GM12878 (cell line): ENCODE measurements around the gene ADM.

Experiments
- BCL11A ChIP-seq: IDR thresholded peaks from 2 replicates; pipeline ENCODE4 v1.6.1; 2011; ENCODE audit warnings: low read depth, low read length
- CTCF ChIP-seq, 3 experiments: IDR thresholded peaks in 2 of 3; conservative IDR thresholded peaks in 1 of 3; 2 replicates each; pipeline ENCODE4 v1.5.1; 2011; ENCODE audit warnings: low read depth in 3 of 3, low read length in 3 of 3, mild to moderate bottlenecking in 3 of 3, control low read depth in 2 of 3, moderate library complexity in 2 of 3, inconsistent platforms in 1 of 3, mixed read lengths in 1 of 3; ENCODE audit not compliant: control insufficient read depth in 2 of 3, insufficient read depth in 1 of 3; ENCODE audit errors: extremely low read depth in 1 of 3
- E2F4 ChIP-seq: IDR thresholded peaks from 2 replicates; pipeline ENCODE4 v1.6.1; 2012; ENCODE audit warnings: low read depth, low read length, improper control_type of control experiment
- NR2C1 ChIP-seq: fragments of 450-650 bp; IDR thresholded peaks from 2 replicates; pipeline ENCODE4 v1.6.1; 2017; ENCODE audit warnings: antibody characterized with exemption, mild to moderate bottlenecking, moderate library complexity
- NR2F1 ChIP-seq: fragments of 450-650 bp; conservative IDR thresholded peaks from 2 replicates; pipeline ENCODE4 v1.6.1; 2017; ENCODE audit warnings: mild to moderate bottlenecking
- POLR2AphosphoS5 ChIP-seq: IDR thresholded peaks from 2 replicates; pipeline ENCODE4 v1.6.1; 2011; ENCODE audit warnings: mild to moderate bottlenecking, low read length, inconsistent platforms
- ZBTB11 ChIP-seq: fragments of 450-650 bp; formaldehyde crosslinking; IDR thresholded peaks from 2 replicates; pipeline ENCODE4 v1.5.0; 2022; ENCODE audit warnings: mild to moderate bottlenecking, missing genetic modification characterization
- ZNF274 ChIP-seq: IDR thresholded peaks from one replicate; pipeline ENCODE4 v1.8.0; 2011; ENCODE audit not compliant: insufficient read length, insufficient read depth
- TF ChIP-seq, protein P1 (sequence below): IDR thresholded peaks from 2 replicates; pipeline ENCODE4 v1.6.1; 2011; ENCODE audit warnings: low read depth, low read length, improper control_type of control experiment, borderline replicate concordance

DNA sequence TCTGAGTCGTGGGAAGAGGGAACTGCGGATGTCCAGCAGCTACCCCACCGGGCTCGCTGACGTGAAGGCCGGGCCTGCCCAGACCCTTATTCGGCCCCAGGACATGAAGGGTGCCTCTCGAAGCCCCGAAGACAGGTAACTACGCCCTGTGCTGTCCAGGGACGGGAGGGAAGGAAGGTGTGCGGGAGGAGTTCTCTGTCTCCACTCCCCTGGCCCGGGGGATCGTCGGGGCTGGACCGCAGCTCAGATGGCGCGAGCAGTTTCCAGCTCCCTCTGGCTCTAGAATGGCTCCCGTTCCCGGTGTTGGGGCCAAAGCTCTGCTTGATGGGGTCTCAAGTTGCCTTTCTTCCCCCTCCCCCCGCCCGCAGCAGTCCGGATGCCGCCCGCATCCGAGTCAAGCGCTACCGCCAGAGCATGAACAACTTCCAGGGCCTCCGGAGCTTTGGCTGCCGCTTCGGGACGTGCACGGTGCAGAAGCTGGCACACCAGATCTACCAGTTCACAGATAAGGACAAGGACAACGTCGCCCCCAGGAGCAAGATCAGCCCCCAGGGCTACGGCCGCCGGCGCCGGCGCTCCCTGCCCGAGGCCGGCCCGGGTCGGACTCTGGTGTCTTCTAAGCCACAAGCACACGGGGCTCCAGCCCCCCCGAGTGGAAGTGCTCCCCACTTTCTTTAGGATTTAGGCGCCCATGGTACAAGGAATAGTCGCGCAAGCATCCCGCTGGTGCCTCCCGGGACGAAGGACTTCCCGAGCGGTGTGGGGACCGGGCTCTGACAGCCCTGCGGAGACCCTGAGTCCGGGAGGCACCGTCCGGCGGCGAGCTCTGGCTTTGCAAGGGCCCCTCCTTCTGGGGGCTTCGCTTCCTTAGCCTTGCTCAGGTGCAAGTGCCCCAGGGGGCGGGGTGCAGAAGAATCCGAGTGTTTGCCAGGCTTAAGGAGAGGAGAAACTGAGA is 1.4 kb downstream of the ADM start:
- no peak for TF ChIP-seq NR2C1
- no peak for TF ChIP-seq NR2F1
- TF ChIP-seq BCL11A, result no peak
- no peak for TF ChIP-seq CTCF (IDR thresholded peaks at IDR 0.05 in 2 of 3, conservative IDR thresholded peaks at IDR 0.05 in 1 of 3; ENCODE audit: control insufficient read depth in 2 of 3, extremely low read depth in 1 of 3, insufficient read depth in 1 of 3, low read depth in 3 of 3, low read length in 3 of 3)
- no peak for TF ChIP-seq ZBTB11
- no peak for TF ChIP-seq E2F4
- no peak for TF ChIP-seq ZNF274
- TF ChIP-seq POLR2AphosphoS5, result no peak
- TF ChIP-seq, protein P1, sequence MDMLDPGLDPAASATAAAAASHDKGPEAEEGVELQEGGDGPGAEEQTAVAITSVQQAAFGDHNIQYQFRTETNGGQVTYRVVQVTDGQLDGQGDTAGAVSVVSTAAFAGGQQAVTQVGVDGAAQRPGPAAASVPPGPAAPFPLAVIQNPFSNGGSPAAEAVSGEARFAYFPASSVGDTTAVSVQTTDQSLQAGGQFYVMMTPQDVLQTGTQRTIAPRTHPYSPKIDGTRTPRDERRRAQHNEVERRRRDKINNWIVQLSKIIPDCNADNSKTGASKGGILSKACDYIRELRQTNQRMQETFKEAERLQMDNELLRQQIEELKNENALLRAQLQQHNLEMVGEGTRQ, result no peak
